Thyroid gland (tissue), 4 donors: ENCODE measurements around the gene SKI.
A peak's percentile ranks its signal among the peaks of the same experiment; 100 is the strongest.

Experiments used
- POLR2A ChIP-seq, 2 donors: fragments of 450-650 bp; IDR thresholded peaks; one replicate each; pipeline ENCODE4 v1.6.1; 2017; ENCODE audit warnings: antibody characterized with exemption in 2 of 2, mild to moderate bottlenecking in 2 of 2, moderate library complexity in 1 of 2
- TF ChIP-seq, protein P1 (sequence below), 6 experiments: fragments of 200-600 bp in 3 of 6; fragments of 450-650 bp in 3 of 6; sonication (generic) in 3 of 6; IDR thresholded peaks; one replicate each; pipeline ENCODE4 v1.5.1; 2016 to 2019; ENCODE audit warnings: antibody characterized with exemption in 6 of 6, mild to moderate bottlenecking in 2 of 6, inconsistent platforms in 1 of 6, moderate library complexity in 1 of 6

DNA sequence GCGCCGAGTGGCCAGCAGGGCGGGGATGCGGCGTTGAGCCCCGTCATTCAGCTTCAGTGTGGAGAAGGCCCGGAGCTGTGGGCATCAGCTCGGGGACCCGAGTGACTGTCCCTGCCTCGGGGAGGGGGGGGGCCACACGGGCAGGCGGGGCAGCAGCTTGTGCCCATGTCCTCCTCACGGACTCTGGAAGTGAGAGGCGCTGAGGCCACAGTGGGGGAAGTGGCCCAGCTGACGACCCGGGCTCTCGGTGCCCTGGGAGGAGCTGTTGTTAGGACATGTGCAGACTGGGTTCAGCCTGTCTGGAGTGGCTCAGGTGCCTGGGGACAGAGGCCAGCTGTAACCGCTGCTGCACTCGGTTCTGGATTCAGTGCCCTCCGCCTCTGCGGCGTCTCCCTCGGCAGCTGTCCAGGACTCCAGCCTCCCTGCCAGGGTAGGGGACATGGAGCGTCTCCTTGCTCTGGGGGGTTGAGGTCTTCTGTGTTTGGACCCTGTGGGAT lies 71.1 kb downstream of the SKI start:
- TF ChIP-seq POLR2A (IDR thresholded peaks at IDR 0.05): peak in 1 of 2 donors; percentile 28
- TF ChIP-seq, protein P1, sequence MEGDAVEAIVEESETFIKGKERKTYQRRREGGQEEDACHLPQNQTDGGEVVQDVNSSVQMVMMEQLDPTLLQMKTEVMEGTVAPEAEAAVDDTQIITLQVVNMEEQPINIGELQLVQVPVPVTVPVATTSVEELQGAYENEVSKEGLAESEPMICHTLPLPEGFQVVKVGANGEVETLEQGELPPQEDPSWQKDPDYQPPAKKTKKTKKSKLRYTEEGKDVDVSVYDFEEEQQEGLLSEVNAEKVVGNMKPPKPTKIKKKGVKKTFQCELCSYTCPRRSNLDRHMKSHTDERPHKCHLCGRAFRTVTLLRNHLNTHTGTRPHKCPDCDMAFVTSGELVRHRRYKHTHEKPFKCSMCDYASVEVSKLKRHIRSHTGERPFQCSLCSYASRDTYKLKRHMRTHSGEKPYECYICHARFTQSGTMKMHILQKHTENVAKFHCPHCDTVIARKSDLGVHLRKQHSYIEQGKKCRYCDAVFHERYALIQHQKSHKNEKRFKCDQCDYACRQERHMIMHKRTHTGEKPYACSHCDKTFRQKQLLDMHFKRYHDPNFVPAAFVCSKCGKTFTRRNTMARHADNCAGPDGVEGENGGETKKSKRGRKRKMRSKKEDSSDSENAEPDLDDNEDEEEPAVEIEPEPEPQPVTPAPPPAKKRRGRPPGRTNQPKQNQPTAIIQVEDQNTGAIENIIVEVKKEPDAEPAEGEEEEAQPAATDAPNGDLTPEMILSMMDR (IDR thresholded peaks at IDR 0.05): no peak
